NCI-H748 (cell line): Measurements from ENCODE around the gene OPA3.
"Not testable (repeated sequence)": the region's sequence is repeated elsewhere in the genome, so short reads cannot be mapped to it uniquely, and the experiment has no call there.

Experiments
- DNase-seq: peaks from one replicate; lab custom pipeline; 2025; ENCODE audit not compliant: unreplicated experiment; lab: John Stamatoyannopoulos, UW

Gene OPA3

GRCh38 chr19:45523642-45524256 is 60.9 kb downstream of the OPA3 start:
- peak; percentile 91 for DNase-seq

GRCh38 chr19:45522010-45522941 is 62.3 kb downstream of the OPA3 start:
- DNase-seq, result no peak

GRCh38 chr19:45518469-45518826 is 66.2 kb downstream of the OPA3 start:
- DNase-seq, result no peak

GRCh38 chr19:45517641-45518468 is 66.7 kb downstream of the OPA3 start:
- no peak for DNase-seq

GRCh38 chr19:45517238-45517637 is 67.4 kb downstream of the OPA3 start:
- DNase-seq, result no peak

- no peak for DNase-seq
Measured at GRCh38 chr19:45515807-45516401, 68.7 kb downstream of the OPA3 start.

- no peak for DNase-seq
Measured at GRCh38 chr19:45515081-45515624, 69.4 kb downstream of the OPA3 start.

GRCh38 chr19:45514376-45515051 is 70.1 kb downstream of the OPA3 start:
- DNase-seq, result peak; percentile 23

GRCh38 chr19:45512881-45513483 is 71.6 kb downstream of the OPA3 start:
- no peak for DNase-seq

- no peak for DNase-seq
Measured at GRCh38 chr19:45511074-45511473, 73.5 kb downstream of the OPA3 start.

GRCh38 chr19:45510352-45510751 is 74.2 kb downstream of the OPA3 start:
- DNase-seq, result not testable (repeated sequence)

GRCh38 chr19:45509692-45510015 is 74.9 kb downstream of the OPA3 start:
- no peak for DNase-seq

GRCh38 chr19:45508861-45509691 is 75.5 kb downstream of the OPA3 start:
- peak; percentile 66 for DNase-seq

GRCh38 chr19:45508417-45508860 is 76.2 kb downstream of the OPA3 start:
- DNase-seq, result peak; percentile 90

- DNase-seq, result peak; percentile 40
Measured at GRCh38 chr19:45507872-45508416, 76.7 kb downstream of the OPA3 start.

- peak; percentile 91 for DNase-seq
Measured at GRCh38 chr19:45506989-45507871, 77.4 kb downstream of the OPA3 start, which contains the start of gene VASP. TSS of gene VASP (plus strand) at chr19:45507479. CDS start at chr19:45507772, 293 bp downstream.

- DNase-seq, result peak; percentile 95
Measured at GRCh38 chr19:45506246-45506988, 78.2 kb downstream of the OPA3 start.
